Esophagus squamous epithelium (tissue), 5 donors: Measurements from ENCODE around the gene POLD2. TPM values are rescaled to one million over a fixed set of nuclear protein-coding genes. Genes with fewer than 3 reads are reported as not detected.

Experiments
- DNase-seq: peaks from one replicate; lab custom pipeline; 2025; lab: John Stamatoyannopoulos, UW
- H3K27ac ChIP-seq, 4 donors: fragments of 200-600 bp; sonication (generic); one replicate each; pipeline ENCODE4 v1.5.1; 2016 to 2019; ENCODE audit warnings: mild to moderate bottlenecking in 1 of 4
- H3K27me3 ChIP-seq, 4 donors: fragments of 200-600 bp; sonication (generic); 1 replicate in 3 of 4; 2 replicates in 1 of 4; pipeline versions ENCODE4 v1.5.1 to v1.6.0; 2017 to 2021; ENCODE audit warnings: antibody characterized with exemption in 1 of 4
- H3K36me3 ChIP-seq, 3 donors: fragments of 200-600 bp; sonication (generic); one replicate each; pipeline ENCODE4 v1.5.1; 2016 to 2019
- H3K4me1 ChIP-seq, 3 donors: fragments of 200-600 bp; sonication (generic); one replicate each; pipeline ENCODE4 v1.5.1; 2017 to 2019
- H3K4me3 ChIP-seq, 4 donors: fragments of 200-600 bp; sonication (generic); 1 replicate in 3 of 4; 2 replicates in 1 of 4; pipeline ENCODE4 v1.5.1; 2016 to 2019; ENCODE audit warnings: mild to moderate bottlenecking in 2 of 4, moderate library complexity in 1 of 4
- H3K9me3 ChIP-seq, 3 donors: fragments of 200-600 bp; sonication (generic); one replicate each; pipeline ENCODE4 v1.5.1; 2016 to 2019
- CTCF ChIP-seq, 6 experiments: fragments of 450-650 bp in 4 of 6; fragments of 200-600 bp in 2 of 6; sonication (generic) in 2 of 6; IDR thresholded peaks; one replicate each; pipeline ENCODE4 v1.5.1; 2016 to 2019; ENCODE audit warnings: antibody characterized with exemption in 6 of 6, mild to moderate bottlenecking in 4 of 6, moderate library complexity in 4 of 6
- POLR2A ChIP-seq, 4 donors: fragments of 450-650 bp; IDR thresholded peaks; one replicate each; pipeline ENCODE4 v1.6.1; 2017; ENCODE audit warnings: antibody characterized with exemption in 4 of 4, mild to moderate bottlenecking in 4 of 4, moderate library complexity in 3 of 4
- WGBS, 2 donors: methylation state at CpG; one replicate each; pipeline ENCODE4 v1.1.5; 2018; 5-methylcytosine and 5-hydroxymethylcytosine counted together
- intact Hi-C: fragments of 100-400 bp; cut with DNase I; formaldehyde crosslinking; loops from one replicate; pipeline ENCODE4 v1.15.0; 2022
- total RNA-seq, 4 donors: library from RNA; depleted of rRNA; stranded (reverse); fragments of >200 nt; gene quantifications; one replicate each; pipeline ENCODE4 v1.1.0, GENCODE V29; 2016
- donor health status: DM: yes; HTN: yes; CAD: no.

The POLD2 gene
- total RNA-seq, 4 donors from 2014 or later: 71.2 to 164 (median 89.5) TPM

GRCh38 chr7:44100458-44101302 lies 22.7 kb downstream of the POLD2 start:
- DNase-seq: no peak
- intact Hi-C loops: no loop called here
- H3K36me3 ChIP-seq: no peaks in the 10 kb centered on the region
- no peak overlapping the region for H3K4me3 ChIP-seq
- peak overlapping the region; percentile 47 to 92 (median 88) for H3K27ac ChIP-seq
- H3K4me1 ChIP-seq: peaks cover 11 to 57% (median 42%) of the 10 kb centered on the region in 3 donors
- peaks cover 0 to 25% (median 0%) of the 10 kb centered on the region in 4 donors for H3K27me3 ChIP-seq
- WGBS, 2 donors: 38 to 60% methylated on average over 5 to 6 of the region's 10 CpGs
- TF ChIP-seq POLR2A (IDR thresholded peaks at IDR 0.05) (no peak), CTCF (IDR thresholded peaks at IDR 0.05) (no peak)
- H3K9me3 ChIP-seq: no peaks in the 10 kb centered on the region

GRCh38 chr7:44099669-44100068 lies 23.7 kb downstream of the POLD2 start:
- H3K9me3 ChIP-seq: no peaks in the 10 kb centered on the region
- intact Hi-C loops: no loop called here
- no peaks in the 10 kb centered on the region for H3K36me3 ChIP-seq
- H3K27ac ChIP-seq: peak overlapping the region in 1 of 4 donors; percentile 92
- no peak overlapping the region for H3K4me3 ChIP-seq
- peaks cover 0 to 15% (median 0%) of the 10 kb centered on the region in 4 donors for H3K27me3 ChIP-seq
- no peak for DNase-seq
- TF ChIP-seq POLR2A (IDR thresholded peaks at IDR 0.05) (no peak), CTCF (IDR thresholded peaks at IDR 0.05) (no peak)
- 53 to 61% methylated on average over 4 of the region's 4 CpGs for WGBS, 2 donors
- H3K4me1 ChIP-seq: peaks cover 11 to 57% (median 35%) of the 10 kb centered on the region in 3 donors

GRCh38 chr7:44098092-44099068 lies 25.0 kb downstream of the POLD2 start:
- Histone ChIP-seq H3K36me3 (no peaks in the 10 kb centered on the region), H3K9me3 (no peaks in the 10 kb centered on the region), H3K4me3 (no peak overlapping the region), H3K4me1 (peaks cover 11 to 50% (median 29%) of the 10 kb centered on the region in 3 donors), H3K27me3 (peaks cover 0 to 2% (median 0%) of the 10 kb centered on the region in 4 donors), H3K27ac (no peak overlapping the region)
- DNase-seq: no peak
- TF ChIP-seq POLR2A (IDR thresholded peaks at IDR 0.05): no peak
- no peak for TF ChIP-seq CTCF (IDR thresholded peaks at IDR 0.05)
- 82 to 88% methylated on average over 6 of the region's 6 CpGs for WGBS, 2 donors
- intact Hi-C loops: no loop called here

- Histone ChIP-seq H3K27ac (no peak overlapping the region), H3K4me3 (no peak overlapping the region), H3K36me3 (no peaks in the 10 kb centered on the region), H3K27me3 (no peaks in the 10 kb centered on the region), H3K4me1 (peaks cover 5 to 39% (median 19%) of the 10 kb centered on the region in 3 donors), H3K9me3 (no peaks in the 10 kb centered on the region)
- no peak for DNase-seq
- WGBS, 2 donors: 81 to 82% methylated on average over 8 to 9 of the region's 9 CpGs
- intact Hi-C loops: no loop called here
- TF ChIP-seq CTCF (IDR thresholded peaks at IDR 0.05) (no peak), POLR2A (IDR thresholded peaks at IDR 0.05) (no peak)
Observed at GRCh38 chr7:44097064-44097932, 26.1 kb downstream of the POLD2 start.
